Nephron progenitor cell (in vitro differentiated cells): ENCODE results near the gene DNAJC15.

Experiments
- DNase-seq: peaks from one replicate; pipeline ENCODE4 v3.0.0; 2021
- H3K27ac Mint-ChIP-seq: 2 replicates; pipeline ENCODE4 v1.8.0; 2021; ENCODE audit warnings: mild to moderate bottlenecking, moderate library complexity, mixed read lengths
- H3K27me3 Mint-ChIP-seq: 2 replicates; pipeline ENCODE4 v1.8.0; 2021; ENCODE audit warnings: mild to moderate bottlenecking, low read depth, mixed read lengths; ENCODE audit not compliant: poor library complexity
- H3K36me3 Mint-ChIP-seq: 2 replicates; pipeline ENCODE4 v1.8.0; 2021; ENCODE audit warnings: low read depth, mixed read lengths
- H3K4me1 Mint-ChIP-seq: 2 replicates; pipeline ENCODE4 v1.8.0; 2021; ENCODE audit warnings: mixed read lengths
- H3K4me3 Mint-ChIP-seq: 2 replicates; pipeline ENCODE4 v1.8.0; 2021; ENCODE audit warnings: mild to moderate bottlenecking, moderate library complexity, mixed read lengths
- H3K9me3 Mint-ChIP-seq: 2 replicates; pipeline ENCODE4 v1.8.0; 2021; ENCODE audit warnings: mild to moderate bottlenecking, moderate library complexity, mixed read lengths
- TF ChIP-seq, protein P1 (sequence below): fragments of 200-600 bp; sonication (generic); IDR thresholded peaks from 2 replicates; pipeline ENCODE4 v1.5.0; 2021; ENCODE audit warnings: antibody characterized with exemption

DNAJC15 gene

GRCh38 chr13:43154156-43154651 is 130.8 kb downstream of the DNAJC15 start:
- Mint-ChIP-seq H3K36me3 (no peaks in the 10 kb centered on the region), H3K4me3 (no peak overlapping the region), H3K27me3 (peaks cover 2% of the 10 kb centered on the region), H3K27ac (no peak overlapping the region), H3K9me3 (peaks cover 3% of the 10 kb centered on the region), H3K4me1 (peaks cover 16% of the 10 kb centered on the region)
- TF ChIP-seq, protein P1, sequence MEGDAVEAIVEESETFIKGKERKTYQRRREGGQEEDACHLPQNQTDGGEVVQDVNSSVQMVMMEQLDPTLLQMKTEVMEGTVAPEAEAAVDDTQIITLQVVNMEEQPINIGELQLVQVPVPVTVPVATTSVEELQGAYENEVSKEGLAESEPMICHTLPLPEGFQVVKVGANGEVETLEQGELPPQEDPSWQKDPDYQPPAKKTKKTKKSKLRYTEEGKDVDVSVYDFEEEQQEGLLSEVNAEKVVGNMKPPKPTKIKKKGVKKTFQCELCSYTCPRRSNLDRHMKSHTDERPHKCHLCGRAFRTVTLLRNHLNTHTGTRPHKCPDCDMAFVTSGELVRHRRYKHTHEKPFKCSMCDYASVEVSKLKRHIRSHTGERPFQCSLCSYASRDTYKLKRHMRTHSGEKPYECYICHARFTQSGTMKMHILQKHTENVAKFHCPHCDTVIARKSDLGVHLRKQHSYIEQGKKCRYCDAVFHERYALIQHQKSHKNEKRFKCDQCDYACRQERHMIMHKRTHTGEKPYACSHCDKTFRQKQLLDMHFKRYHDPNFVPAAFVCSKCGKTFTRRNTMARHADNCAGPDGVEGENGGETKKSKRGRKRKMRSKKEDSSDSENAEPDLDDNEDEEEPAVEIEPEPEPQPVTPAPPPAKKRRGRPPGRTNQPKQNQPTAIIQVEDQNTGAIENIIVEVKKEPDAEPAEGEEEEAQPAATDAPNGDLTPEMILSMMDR = no peak
- no peak for DNase-seq

DNA sequence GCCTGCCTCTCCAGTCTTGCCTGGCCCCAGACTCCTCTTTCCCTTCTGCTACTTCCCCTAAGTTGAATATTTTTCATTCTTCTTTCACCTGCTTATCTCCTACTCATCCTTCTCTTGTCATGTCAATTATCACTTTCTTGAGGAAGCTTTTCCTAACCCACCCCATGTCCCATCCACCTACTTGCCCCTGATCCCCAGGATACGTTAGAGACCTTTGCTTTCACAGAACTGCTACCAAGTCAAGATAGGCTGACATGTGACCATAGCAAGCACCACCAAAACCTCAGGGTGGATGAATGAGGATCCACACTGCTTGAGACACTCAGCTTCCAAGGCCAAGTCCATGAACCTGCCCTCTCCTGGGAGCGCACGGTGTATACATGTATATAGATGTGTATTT is 131.5 kb downstream of the DNAJC15 start:
- TF ChIP-seq, protein P1 = no peak
- H3K27me3 Mint-ChIP-seq = peaks cover 2% of the 10 kb centered on the region
- H3K9me3 Mint-ChIP-seq = peaks cover 3% of the 10 kb centered on the region
- no peaks in the 10 kb centered on the region for H3K36me3 Mint-ChIP-seq
- peaks cover 18% of the 10 kb centered on the region for H3K4me1 Mint-ChIP-seq
- no peak overlapping the region for H3K4me3 Mint-ChIP-seq
- no peak for DNase-seq
- H3K27ac Mint-ChIP-seq = no peak overlapping the region

DNA sequence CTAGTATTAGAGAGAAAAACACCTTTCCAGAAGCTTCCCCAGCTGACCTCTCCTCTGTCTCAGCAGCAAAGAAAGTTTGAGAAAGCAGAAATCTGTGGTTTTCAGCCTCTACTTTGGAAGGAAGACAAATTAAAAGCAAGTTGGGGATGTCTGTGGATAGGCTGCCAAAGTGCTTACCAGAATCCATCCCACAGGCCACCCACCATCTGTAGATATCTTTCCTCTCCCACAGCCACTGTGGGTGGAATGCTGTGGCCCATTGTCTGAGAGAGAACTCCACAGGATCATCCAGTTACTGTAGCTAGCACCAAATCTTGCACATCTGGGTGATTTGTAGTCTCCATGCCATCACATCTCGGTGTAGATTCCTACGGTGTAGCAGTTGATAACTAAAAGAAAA is 133.5 kb downstream of the DNAJC15 start:
- DNase-seq = no peak
- Mint-ChIP-seq H3K27me3 (peaks cover 3% of the 10 kb centered on the region), H3K4me3 (no peak overlapping the region), H3K9me3 (peaks cover 10% of the 10 kb centered on the region), H3K4me1 (peaks cover 12% of the 10 kb centered on the region), H3K27ac (no peak overlapping the region), H3K36me3 (no peaks in the 10 kb centered on the region)
- TF ChIP-seq, protein P1 = no peak

DNA sequence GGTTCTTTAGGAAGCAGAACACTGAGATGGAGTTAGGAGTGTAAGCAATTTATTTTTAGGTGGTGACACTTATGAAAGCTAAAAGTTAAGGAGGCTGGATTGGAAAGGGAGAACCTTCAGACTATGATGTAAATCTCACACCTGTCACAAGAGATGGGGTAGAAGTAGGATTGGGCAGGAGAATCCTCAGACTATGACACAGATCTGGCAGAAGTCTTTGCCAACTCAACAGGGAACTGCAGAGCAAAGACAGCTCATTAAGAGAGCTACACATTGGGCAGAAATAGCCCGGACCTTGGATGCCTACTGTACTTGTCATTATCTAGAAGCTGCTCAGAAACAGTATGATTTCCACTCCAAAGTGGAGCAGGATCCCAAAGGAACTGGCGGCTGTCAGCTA is 134.4 kb downstream of the DNAJC15 start:
- peaks cover 3% of the 10 kb centered on the region for H3K27me3 Mint-ChIP-seq
- no peak overlapping the region for H3K27ac Mint-ChIP-seq
- H3K9me3 Mint-ChIP-seq = peaks cover 13% of the 10 kb centered on the region
- peaks cover 12% of the 10 kb centered on the region for H3K4me1 Mint-ChIP-seq
- DNase-seq = no peak
- H3K4me3 Mint-ChIP-seq = no peak overlapping the region
- TF ChIP-seq, protein P1 = no peak
- H3K36me3 Mint-ChIP-seq = no peaks in the 10 kb centered on the region

GRCh38 chr13:43158516-43158915 is 135.1 kb downstream of the DNAJC15 start:
- Mint-ChIP-seq H3K27ac (peak overlapping the region; percentile 82), H3K9me3 (peaks cover 16% of the 10 kb centered on the region), H3K36me3 (no peaks in the 10 kb centered on the region), H3K4me3 (no peak overlapping the region), H3K27me3 (peaks cover 3% of the 10 kb centered on the region), H3K4me1 (peaks cover 12% of the 10 kb centered on the region)
- TF ChIP-seq, protein P1 = no peak
- DNase-seq = no peak

GRCh38 chr13:43159026-43159461 is 135.7 kb downstream of the DNAJC15 start:
- peak overlapping the region; percentile 82 for H3K27ac Mint-ChIP-seq
- TF ChIP-seq, protein P1 = no peak
- DNase-seq = no peak
- H3K4me1 Mint-ChIP-seq = peaks cover 12% of the 10 kb centered on the region
- H3K4me3 Mint-ChIP-seq = no peak overlapping the region
- no peaks in the 10 kb centered on the region for H3K36me3 Mint-ChIP-seq
- H3K9me3 Mint-ChIP-seq = peaks cover 20% of the 10 kb centered on the region
- peaks cover 7% of the 10 kb centered on the region for H3K27me3 Mint-ChIP-seq
